ENCODE results near the gene GGNBP2. TPM values are rescaled to one million over a fixed set of nuclear protein-coding genes. Genes with fewer than 3 reads are reported as not detected.

Gene GGNBP2
- total RNA-seq, 2 donors from 2014 or later, result 67.6 to 81.0 TPM

GRCh38 chr17:36500745-36501225 lies 43.9 kb upstream of the GGNBP2 start:
- no peak overlapping the region for H3K27ac ChIP-seq
- H3K36me3 ChIP-seq, result no peaks in the 10 kb centered on the region
- no peaks in the 10 kb centered on the region for H3K9me3 ChIP-seq
- no peaks in the 10 kb centered on the region for H3K27me3 ChIP-seq
- no peak overlapping the region for H3K9ac ChIP-seq (ENCODE audit: low read depth in 2 of 2, low read length in 2 of 2)
- H3K4me1 ChIP-seq, result no peaks in the 10 kb centered on the region
- TF ChIP-seq, protein P1, sequence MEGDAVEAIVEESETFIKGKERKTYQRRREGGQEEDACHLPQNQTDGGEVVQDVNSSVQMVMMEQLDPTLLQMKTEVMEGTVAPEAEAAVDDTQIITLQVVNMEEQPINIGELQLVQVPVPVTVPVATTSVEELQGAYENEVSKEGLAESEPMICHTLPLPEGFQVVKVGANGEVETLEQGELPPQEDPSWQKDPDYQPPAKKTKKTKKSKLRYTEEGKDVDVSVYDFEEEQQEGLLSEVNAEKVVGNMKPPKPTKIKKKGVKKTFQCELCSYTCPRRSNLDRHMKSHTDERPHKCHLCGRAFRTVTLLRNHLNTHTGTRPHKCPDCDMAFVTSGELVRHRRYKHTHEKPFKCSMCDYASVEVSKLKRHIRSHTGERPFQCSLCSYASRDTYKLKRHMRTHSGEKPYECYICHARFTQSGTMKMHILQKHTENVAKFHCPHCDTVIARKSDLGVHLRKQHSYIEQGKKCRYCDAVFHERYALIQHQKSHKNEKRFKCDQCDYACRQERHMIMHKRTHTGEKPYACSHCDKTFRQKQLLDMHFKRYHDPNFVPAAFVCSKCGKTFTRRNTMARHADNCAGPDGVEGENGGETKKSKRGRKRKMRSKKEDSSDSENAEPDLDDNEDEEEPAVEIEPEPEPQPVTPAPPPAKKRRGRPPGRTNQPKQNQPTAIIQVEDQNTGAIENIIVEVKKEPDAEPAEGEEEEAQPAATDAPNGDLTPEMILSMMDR (IDR thresholded peaks at IDR 0.05), result no peak
- no peak for DNase-seq
- intact Hi-C loops (cut with DNase I), result no loop called here
- H3K4me3 ChIP-seq, result no peak overlapping the region

GRCh38 chr17:36501351-36501750 lies 43.4 kb upstream of the GGNBP2 start:
- Histone ChIP-seq H3K27me3 (no peaks in the 10 kb centered on the region), H3K4me1 (no peaks in the 10 kb centered on the region), H3K9me3 (no peaks in the 10 kb centered on the region), H3K36me3 (no peaks in the 10 kb centered on the region), H3K9ac (ENCODE audit: low read depth in 2 of 2, low read length in 2 of 2) (no peak overlapping the region), H3K4me3 (no peak overlapping the region), H3K27ac (no peak overlapping the region)
- intact Hi-C loops (cut with DNase I), result no loop called here
- DNase-seq, result no peak
- TF ChIP-seq, protein P1 (IDR thresholded peaks at IDR 0.05), result no peak

- Histone ChIP-seq H3K27me3 (no peaks in the 10 kb centered on the region), H3K9ac (ENCODE audit: low read depth in 2 of 2, low read length in 2 of 2) (no peak overlapping the region), H3K9me3 (no peaks in the 10 kb centered on the region), H3K27ac (no peak overlapping the region), H3K36me3 (no peaks in the 10 kb centered on the region), H3K4me1 (no peaks in the 10 kb centered on the region), H3K4me3 (no peak overlapping the region)
- TF ChIP-seq, protein P1 (IDR thresholded peaks at IDR 0.05), result no peak
- intact Hi-C loops (cut with DNase I), result no loop called here
- DNase-seq, result no peak
Measured at GRCh38 chr17:36501963-36502362, 42.8 kb upstream of the GGNBP2 start.

GRCh38 chr17:36503456-36504155 lies 41.1 kb upstream of the GGNBP2 start:
- TF ChIP-seq, protein P1 (IDR thresholded peaks at IDR 0.05), result no peak
- no peak for DNase-seq
- no peaks in the 10 kb centered on the region for H3K36me3 ChIP-seq
- H3K27me3 ChIP-seq, result no peaks in the 10 kb centered on the region
- H3K4me1 ChIP-seq, result no peaks in the 10 kb centered on the region
- H3K9me3 ChIP-seq, result no peaks in the 10 kb centered on the region
- intact Hi-C loops (cut with DNase I), result no loop called here
- H3K9ac ChIP-seq (ENCODE audit: low read depth in 2 of 2, low read length in 2 of 2), result no peak overlapping the region
- H3K4me3 ChIP-seq, result no peak overlapping the region
- H3K27ac ChIP-seq, result no peak overlapping the region

GRCh38 chr17:36504156-36504545 lies 40.6 kb upstream of the GGNBP2 start:
- DNase-seq, result no peak
- H3K27me3 ChIP-seq, result no peaks in the 10 kb centered on the region
- H3K9me3 ChIP-seq, result no peaks in the 10 kb centered on the region
- H3K4me1 ChIP-seq, result no peaks in the 10 kb centered on the region
- intact Hi-C loops (cut with DNase I), result no loop called here
- H3K27ac ChIP-seq, result no peak overlapping the region
- TF ChIP-seq, protein P1 (IDR thresholded peaks at IDR 0.05), result no peak
- H3K4me3 ChIP-seq, result no peak overlapping the region
- no peak overlapping the region for H3K9ac ChIP-seq (ENCODE audit: low read depth in 2 of 2, low read length in 2 of 2)
- no peaks in the 10 kb centered on the region for H3K36me3 ChIP-seq

Measured in colonic mucosa (tissue), 4 donors.